KOPT-K1 (cell line): ENCODE results near the gene PDK2.

Experiments
- H3K27ac ChIP-seq: fragments of 200-600 bp; sonication (generic); 2 replicates; pipeline ENCODE4 v1.5.1; 2016; ENCODE audit warnings: antibody characterized with exemption, mild to moderate bottlenecking, low read depth, low read length; ENCODE audit not compliant: poor library complexity, severe bottlenecking
- H3K36me3 ChIP-seq: fragments of 200-600 bp; sonication (generic); 2 replicates; pipeline ENCODE4 v1.5.1; 2017; ENCODE audit warnings: antibody characterized with exemption, mild to moderate bottlenecking, low read length, moderate library complexity; ENCODE audit not compliant: insufficient read depth
- H3K9me3 ChIP-seq: fragments of 200-600 bp; sonication (generic); 2 replicates; pipeline ENCODE4 v1.5.1; 2017; ENCODE audit warnings: antibody characterized with exemption, low read length, mild to moderate bottlenecking; ENCODE audit not compliant: insufficient read depth, poor library complexity, severe bottlenecking

PDK2 gene

DNA sequence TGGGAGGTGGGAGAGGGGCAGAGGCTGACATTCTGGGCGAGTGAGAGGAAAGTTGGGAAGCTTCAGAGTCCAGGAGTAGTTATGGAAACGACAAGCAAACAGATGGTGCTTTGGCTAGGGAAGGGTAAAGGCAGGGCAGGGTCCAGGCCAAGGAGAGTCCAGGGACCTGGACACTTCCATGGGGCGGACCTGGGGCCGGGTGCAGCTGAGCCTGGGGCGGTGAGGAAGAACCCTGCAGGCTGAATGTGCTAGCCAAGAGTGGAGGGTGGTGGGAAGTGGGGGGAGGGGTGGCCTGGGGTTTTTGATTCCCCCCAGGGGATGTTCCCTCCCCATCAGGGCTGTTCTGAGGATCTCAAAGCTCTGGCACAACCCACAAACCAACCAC lies 52.7 kb downstream of the PDK2 start:
- no peak overlapping the region for H3K27ac ChIP-seq
- peaks cover 25% of the 10 kb centered on the region; the same call in 1 of the 2 replicates for H3K36me3 ChIP-seq
- H3K9me3 ChIP-seq: no peaks in the 10 kb centered on the region

GRCh38 chr17:50148226-50149090 lies 53.3 kb downstream of the PDK2 start:
- no peaks in the 10 kb centered on the region for H3K9me3 ChIP-seq
- peaks cover 21% of the 10 kb centered on the region; the same call in 1 of the 2 replicates for H3K36me3 ChIP-seq
- H3K27ac ChIP-seq: no peak overlapping the region

DNA sequence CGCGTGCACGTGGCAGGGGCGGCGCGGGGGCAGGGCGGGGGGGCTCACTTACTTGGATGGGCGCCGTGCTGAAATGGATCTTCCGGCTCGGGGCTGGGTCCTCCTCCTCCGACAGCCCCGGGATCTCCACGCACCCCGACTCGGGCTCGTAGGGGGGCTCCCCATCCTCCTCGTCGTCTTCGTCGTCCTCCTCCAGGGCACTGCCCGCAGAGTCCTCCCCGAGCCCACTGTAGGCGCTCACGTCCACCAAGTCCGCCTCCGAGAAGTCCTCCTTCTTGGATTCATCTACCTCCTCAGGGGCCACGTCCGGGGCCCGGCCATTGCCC lies 53.9 kb downstream of the PDK2 start:
- Histone ChIP-seq H3K9me3 (no peaks in the 10 kb centered on the region), H3K36me3 (peaks cover 15% of the 10 kb centered on the region; the same call in 1 of the 2 replicates), H3K27ac (no peak overlapping the region)

- Histone ChIP-seq H3K9me3 (no peaks in the 10 kb centered on the region), H3K27ac (peak overlapping the region; percentile 63), H3K36me3 (peaks cover 8% of the 10 kb centered on the region; the same call in 1 of the 2 replicates)
Observed at GRCh38 chr17:50149417-50150353, 54.5 kb downstream of the PDK2 start.

- Histone ChIP-seq H3K27ac (peak within 1 kb of the TSS; percentile 63), H3K36me3 (0 out of 2 replicates have a peak, but pooled peaks cover under 1% of the 10 kb centered on the region), H3K9me3 (no peaks in the 10 kb centered on the region)
Observed at GRCh38 chr17:50150354-50151040, 55.3 kb downstream of the PDK2 start, which contains the start of gene PPP1R9B. Gene PPP1R9B (minus strand): TSS chr17:50150677. CDS start chr17:50150513, 164 bp downstream.

GRCh38 chr17:50151041-50151936 lies 56.1 kb downstream of the PDK2 start:
- Histone ChIP-seq H3K27ac (peak overlapping the region; percentile 63), H3K36me3 (no peaks in the 10 kb centered on the region), H3K9me3 (no peaks in the 10 kb centered on the region)

GRCh38 chr17:50151937-50152547 lies 56.9 kb downstream of the PDK2 start:
- H3K27ac ChIP-seq: peak overlapping the region; percentile 60
- H3K36me3 ChIP-seq: no peaks in the 10 kb centered on the region

GRCh38 chr17:50152736-50153135 lies 57.6 kb downstream of the PDK2 start:
- no peaks in the 10 kb centered on the region for H3K9me3 ChIP-seq
- H3K36me3 ChIP-seq: no peaks in the 10 kb centered on the region
- H3K27ac ChIP-seq: peak overlapping the region; percentile 60

More at GRCh38 chr17:50151937-50152547, 56.9 kb downstream of the PDK2 start:
- H3K9me3 ChIP-seq: no peaks in the 10 kb centered on the region

- Histone ChIP-seq H3K27ac (no peak overlapping the region), H3K9me3 (no peaks in the 10 kb centered on the region), H3K36me3 (no peaks in the 10 kb centered on the region)
Observed at GRCh38 chr17:50153650-50154575, 58.8 kb downstream of the PDK2 start.

DNA sequence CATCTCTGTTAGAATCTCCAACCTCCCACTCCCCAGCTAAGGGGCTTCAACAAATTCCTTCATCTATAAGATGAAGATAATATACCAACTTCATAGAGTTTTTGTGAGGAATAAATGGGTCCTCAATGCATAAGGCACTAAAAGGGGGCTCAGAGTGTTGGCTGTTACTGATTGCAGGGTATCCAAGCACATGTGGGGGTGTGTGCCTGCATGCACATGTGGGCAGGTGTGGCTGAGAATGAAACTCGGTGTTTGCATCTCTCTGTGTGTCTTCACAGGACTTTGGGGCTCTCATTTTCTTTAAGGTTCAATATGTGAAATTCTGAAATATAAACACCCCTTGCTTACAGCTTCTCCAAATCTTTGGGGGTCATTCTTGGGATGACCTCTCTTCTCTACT lies 59.5 kb downstream of the PDK2 start:
- Histone ChIP-seq H3K36me3 (no peaks in the 10 kb centered on the region), H3K27ac (no peak overlapping the region), H3K9me3 (no peaks in the 10 kb centered on the region)

DNA sequence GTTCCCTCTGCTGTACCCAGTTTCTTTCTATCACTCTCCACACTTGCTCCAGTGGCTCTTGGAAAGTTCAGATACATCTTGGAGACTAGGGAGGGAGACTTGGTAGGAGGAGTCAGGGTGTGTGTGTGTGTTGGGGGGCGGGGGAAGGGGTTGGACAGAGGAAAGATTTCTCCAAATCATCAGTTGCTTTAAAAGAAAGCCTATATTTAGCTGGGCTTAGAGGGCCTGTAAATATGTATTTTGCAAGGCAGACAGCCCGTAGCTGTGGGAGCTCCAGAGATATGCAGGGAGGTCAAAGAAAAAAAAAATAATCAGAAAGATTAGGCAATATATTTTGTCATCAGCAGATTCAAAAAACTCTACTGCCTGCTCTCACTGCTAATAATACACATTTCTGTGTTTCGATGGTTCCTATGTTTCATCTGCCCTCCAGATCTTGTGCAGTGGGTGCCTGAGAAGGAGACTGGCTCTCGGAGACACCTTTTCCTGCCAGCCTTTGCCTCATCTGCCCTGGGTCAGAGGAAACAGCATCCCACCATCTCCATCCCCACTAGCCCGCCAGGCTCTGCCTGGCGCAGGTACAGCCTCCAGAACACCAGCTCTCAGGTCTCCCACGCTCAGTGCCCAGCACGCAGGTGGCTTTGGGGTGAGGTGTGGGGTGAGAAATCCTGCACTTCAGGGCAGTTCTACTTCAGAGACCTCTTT lies 60.1 kb downstream of the PDK2 start:
- H3K36me3 ChIP-seq: no peaks in the 10 kb centered on the region
- no peak overlapping the region for H3K27ac ChIP-seq
- H3K9me3 ChIP-seq: no peaks in the 10 kb centered on the region

DNA sequence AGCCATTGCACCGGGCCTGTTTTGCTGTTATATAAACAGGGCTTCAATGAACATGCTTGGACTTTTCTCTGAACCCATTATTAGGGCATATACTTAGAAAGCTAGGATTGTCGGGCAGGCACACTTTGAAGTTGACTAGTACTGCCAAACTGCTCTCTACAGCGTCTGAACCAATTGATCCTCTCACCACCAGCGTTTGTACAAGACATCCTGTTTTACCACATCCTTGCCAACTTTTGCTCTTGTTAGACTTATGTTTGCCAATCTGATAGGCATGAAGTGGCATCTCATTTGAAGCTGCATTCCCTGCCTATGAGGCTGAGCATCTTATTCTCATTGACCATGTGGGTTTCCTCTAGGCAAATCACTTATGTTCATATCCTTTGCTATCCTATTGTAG lies 62.7 kb downstream of the PDK2 start:
- H3K36me3 ChIP-seq: no peaks in the 10 kb centered on the region
- no peak overlapping the region for H3K27ac ChIP-seq
- no peaks in the 10 kb centered on the region for H3K9me3 ChIP-seq
